ENCODE results near the gene BTNL8. TPM values are rescaled to one million over a fixed set of nuclear protein-coding genes. Genes with fewer than 3 reads are reported as not detected.
A peak's percentile ranks its signal among the peaks of the same experiment; 100 is the strongest.

BTNL8 gene
- total and polyA plus RNA-seq, 2 of the 13 experiments (the other 11 are each of a cell fraction or from before 2014, with no cell fraction given): not detected

DNA sequence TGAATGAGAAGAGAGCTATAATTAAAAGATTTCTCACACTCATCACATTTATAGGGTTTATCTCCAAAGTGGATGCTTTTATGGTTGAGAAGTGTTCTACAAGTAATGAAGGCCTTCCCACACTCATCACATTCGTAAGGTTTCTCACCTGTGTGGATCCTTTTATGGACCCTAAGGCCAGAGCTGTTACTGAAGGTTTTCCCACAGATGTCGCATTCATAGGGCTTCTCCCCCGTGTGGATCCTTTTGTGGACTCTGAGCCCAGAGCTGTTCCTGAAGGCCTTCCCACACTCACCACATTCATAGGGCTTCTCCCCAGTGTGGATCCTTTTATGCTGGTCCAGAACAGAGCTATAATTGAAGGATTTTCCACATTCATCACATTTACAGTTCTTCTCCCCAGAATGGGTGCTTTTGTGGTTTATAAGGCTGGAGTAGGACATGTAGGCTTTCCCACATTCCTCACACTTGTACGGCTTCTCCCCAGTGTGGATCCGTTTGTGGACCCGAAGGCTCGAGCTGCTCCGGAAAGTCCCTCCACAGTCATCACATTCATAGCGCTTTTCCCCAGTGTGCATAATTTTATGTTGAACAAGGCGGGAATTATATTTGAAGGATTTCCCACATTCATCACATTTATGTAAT is 48.4 kb upstream of the BTNL8 start:
- ChIA-PET CTCF (ENCODE audit: low intra/inter-chr PET ratio, low total read pairs) (no interaction called here), POLR2A (no interaction called here)
- Histone ChIP-seq H3K4me1 (ENCODE audit: insufficient read depth, low read length) (no peaks in the 10 kb centered on the region), H3K27ac (ENCODE audit: extremely low read length, insufficient read depth, low read length) (no peak overlapping the region), H3K4me3 (replicated peaks in 1 of 3; ENCODE audit: insufficient read depth in 1 of 3, low read depth in 2 of 3, low read length in 3 of 3) (no peak overlapping the region), H3K9ac (ENCODE audit: insufficient read depth, low read depth, low read length) (no peak overlapping the region), H3K79me2 (ENCODE audit: insufficient read depth, low read length) (no peaks in the 10 kb centered on the region), H3K27me3 (ENCODE audit: control insufficient read depth in 1 of 2, insufficient read depth in 2 of 2, low read length in 2 of 2) (no peaks in the 10 kb centered on the region), H3K36me3 (replicated peaks in 1 of 2; ENCODE audit: control insufficient read depth in 1 of 2, insufficient read depth in 2 of 2, low read length in 2 of 2) (peaks cover 4 to 23% of the 10 kb centered on the region in 2 experiments), H2AFZ (ENCODE audit: low read length) (no peak overlapping the region), H3K4me2 (ENCODE audit: low read depth, low read length) (no peak overlapping the region), H3K9me3 (ENCODE audit: low read length) (no peaks in the 10 kb centered on the region), H4K20me1 (ENCODE audit: insufficient read depth, low read length) (no peaks in the 10 kb centered on the region)
- no peak for ATAC-seq
- no peak for DNase-seq (ENCODE audit: low spot score)
- TF ChIP-seq ZBTB7B (CRISPR knock-in tag; IDR thresholded peaks at IDR 0.05) (no peak), ZNF256 (CRISPR knock-in tag; conservative IDR thresholded peaks at IDR 0.05) (no peak), HMG20B (CRISPR knock-in tag; conservative IDR thresholded peaks at IDR 0.05) (no peak), ZSCAN22 (CRISPR knock-in tag; IDR thresholded peaks at IDR 0.05) (no peak), HMGXB4 (CRISPR knock-in tag; IDR thresholded peaks at IDR 0.05; ENCODE audit: borderline replicate concordance in 1 of 2, low read depth in 1 of 2) (no peak), ZNF768 (CRISPR knock-in tag; IDR thresholded peaks at IDR 0.05) (no peak), ZNF468 (CRISPR knock-in tag; IDR thresholded peaks at IDR 0.05) (no peak), TMF1 (CRISPR knock-in tag; IDR thresholded peaks at IDR 0.05; ENCODE audit: low read depth) (no peak)
- TF ChIP-seq, protein P1, sequence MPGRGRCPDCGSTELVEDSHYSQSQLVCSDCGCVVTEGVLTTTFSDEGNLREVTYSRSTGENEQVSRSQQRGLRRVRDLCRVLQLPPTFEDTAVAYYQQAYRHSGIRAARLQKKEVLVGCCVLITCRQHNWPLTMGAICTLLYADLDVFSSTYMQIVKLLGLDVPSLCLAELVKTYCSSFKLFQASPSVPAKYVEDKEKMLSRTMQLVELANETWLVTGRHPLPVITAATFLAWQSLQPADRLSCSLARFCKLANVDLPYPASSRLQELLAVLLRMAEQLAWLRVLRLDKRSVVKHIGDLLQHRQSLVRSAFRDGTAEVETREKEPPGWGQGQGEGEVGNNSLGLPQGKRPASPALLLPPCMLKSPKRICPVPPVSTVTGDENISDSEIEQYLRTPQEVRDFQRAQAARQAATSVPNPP (CRISPR knock-in tag; IDR thresholded peaks at IDR 0.05): no peak
- TF ChIP-seq, protein P2, sequence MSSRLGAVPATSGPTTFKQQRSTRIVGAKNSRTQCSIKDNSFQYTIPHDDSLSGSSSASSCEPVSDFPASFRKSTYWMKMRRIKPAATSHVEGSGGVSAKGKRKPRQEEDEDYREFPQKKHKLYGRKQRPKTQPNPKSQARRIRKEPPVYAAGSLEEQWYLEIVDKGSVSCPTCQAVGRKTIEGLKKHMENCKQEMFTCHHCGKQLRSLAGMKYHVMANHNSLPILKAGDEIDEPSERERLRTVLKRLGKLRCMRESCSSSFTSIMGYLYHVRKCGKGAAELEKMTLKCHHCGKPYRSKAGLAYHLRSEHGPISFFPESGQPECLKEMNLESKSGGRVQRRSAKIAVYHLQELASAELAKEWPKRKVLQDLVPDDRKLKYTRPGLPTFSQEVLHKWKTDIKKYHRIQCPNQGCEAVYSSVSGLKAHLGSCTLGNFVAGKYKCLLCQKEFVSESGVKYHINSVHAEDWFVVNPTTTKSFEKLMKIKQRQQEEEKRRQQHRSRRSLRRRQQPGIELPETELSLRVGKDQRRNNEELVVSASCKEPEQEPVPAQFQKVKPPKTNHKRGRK (CRISPR knock-in tag; IDR thresholded peaks at IDR 0.05): no peak
- intact Hi-C loops (cut with micrococcal nuclease; ENCODE audit: unreplicated experiment): no loop called here
- no peak for FAIRE-seq
- BruUV-seq (replicated peaks): TSS peak; percentile 20
- WGBS (ENCODE audit: low lambda C conversion rate): 94% methylated on average over 10 of the region's 10 CpGs
- in situ Hi-C loops (cut with HindIII; ENCODE audit: extremely low pct_ligation_motif_present, low pct_unique_long_range_greater_than_20kb): no loop called here

All from HepG2 (cell line).